22Rv1 (cell line): ENCODE measurements around the gene NODAL.

Experiments used
- ZFX ChIP-seq: fragments of 450-650 bp; IDR thresholded peaks from 2 replicates; pipeline ENCODE4 v1.6.1; 2017; ENCODE audit warnings: antibody characterized with exemption, borderline replicate concordance
- TF ChIP-seq, protein P1 (sequence below): fragments of 450-650 bp; IDR thresholded peaks from 2 replicates; pipeline ENCODE4 v1.5.1; 2017; ENCODE audit warnings: mild to moderate bottlenecking

DNA sequence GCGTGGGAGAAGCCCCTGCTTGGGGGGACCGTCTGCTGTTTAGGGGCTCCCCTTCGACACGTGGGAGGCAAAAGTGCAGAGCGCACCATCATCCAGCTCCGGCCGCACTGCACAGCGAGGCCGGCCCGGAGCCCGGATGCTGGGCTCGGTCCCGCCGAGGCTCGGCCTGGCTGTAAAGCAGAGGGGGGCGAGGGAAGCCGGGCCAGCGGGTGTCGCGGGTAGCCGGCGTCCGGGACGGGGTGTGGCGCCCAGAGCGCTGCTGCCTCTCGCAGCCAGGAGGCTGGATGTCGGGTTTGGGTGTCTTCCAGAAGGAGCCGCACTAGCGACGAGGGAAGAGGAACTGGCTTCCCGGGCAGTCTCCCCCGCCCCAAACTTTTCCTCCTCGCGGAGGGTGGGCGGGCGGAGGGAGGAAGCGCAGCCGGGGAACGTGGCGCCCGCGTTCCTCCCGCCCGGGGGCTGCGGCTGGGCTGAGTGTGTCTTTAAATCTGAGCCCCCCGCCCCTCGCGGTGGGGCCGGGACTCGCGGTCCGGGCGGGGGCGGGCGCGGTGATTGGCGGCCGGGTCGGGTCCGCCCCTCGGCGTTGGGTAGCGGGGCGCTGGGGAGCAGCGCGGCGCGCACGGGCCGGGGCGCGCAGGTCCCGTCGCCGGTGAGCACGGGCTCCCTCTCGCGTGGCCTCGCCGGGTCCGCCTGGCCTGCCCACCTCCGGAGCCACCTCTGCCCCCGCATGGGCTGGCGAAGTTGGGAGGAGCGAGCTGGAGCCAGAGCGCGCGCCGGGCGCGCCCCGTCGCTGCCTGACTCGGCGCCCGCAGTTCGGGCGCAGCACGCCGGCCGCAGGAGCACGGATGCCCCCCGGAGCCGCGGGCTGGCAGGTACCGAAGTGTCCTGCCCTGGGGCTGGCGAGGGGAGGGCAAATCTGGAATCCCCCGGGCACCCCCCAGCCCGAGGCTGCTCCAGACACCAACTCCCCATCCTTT is 37.0 kb upstream of the NODAL start, which contains the start of gene PALD1:
- TF ChIP-seq, protein P1, sequence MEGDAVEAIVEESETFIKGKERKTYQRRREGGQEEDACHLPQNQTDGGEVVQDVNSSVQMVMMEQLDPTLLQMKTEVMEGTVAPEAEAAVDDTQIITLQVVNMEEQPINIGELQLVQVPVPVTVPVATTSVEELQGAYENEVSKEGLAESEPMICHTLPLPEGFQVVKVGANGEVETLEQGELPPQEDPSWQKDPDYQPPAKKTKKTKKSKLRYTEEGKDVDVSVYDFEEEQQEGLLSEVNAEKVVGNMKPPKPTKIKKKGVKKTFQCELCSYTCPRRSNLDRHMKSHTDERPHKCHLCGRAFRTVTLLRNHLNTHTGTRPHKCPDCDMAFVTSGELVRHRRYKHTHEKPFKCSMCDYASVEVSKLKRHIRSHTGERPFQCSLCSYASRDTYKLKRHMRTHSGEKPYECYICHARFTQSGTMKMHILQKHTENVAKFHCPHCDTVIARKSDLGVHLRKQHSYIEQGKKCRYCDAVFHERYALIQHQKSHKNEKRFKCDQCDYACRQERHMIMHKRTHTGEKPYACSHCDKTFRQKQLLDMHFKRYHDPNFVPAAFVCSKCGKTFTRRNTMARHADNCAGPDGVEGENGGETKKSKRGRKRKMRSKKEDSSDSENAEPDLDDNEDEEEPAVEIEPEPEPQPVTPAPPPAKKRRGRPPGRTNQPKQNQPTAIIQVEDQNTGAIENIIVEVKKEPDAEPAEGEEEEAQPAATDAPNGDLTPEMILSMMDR = no peak
- TF ChIP-seq ZFX = no peak
